ENCODE results near the gene CWF19L2. TPM values are rescaled to one million over a fixed set of nuclear protein-coding genes. Genes with fewer than 3 reads are reported as not detected.
"Not testable (repeated sequence)": the region's sequence is repeated elsewhere in the genome, so short reads cannot be mapped to it uniquely, and the experiment has no call there.

Gene CWF19L2
- total and polyA plus RNA-seq, 10 donors, result 7.4 to 35.7 (median 25.7) TPM

DNA sequence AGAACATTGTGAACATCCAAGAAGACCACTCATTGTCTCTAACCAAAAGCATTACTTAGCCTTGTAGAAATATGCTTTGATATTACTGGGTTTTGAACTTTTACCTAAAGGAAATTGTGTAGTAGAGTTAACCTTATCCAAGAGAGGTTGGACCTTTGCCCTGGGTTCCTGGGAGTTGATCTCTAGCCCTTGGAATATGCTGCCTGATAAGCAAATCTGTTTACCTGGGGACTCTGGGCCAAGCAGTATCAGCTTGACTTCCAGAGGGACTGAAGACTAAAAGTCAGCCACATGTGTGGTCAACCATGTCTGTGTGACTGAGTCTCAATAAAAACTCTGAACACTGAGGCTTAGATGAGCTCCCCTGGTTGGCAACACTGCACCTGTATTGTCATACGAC is 44.1 kb upstream of the CWF19L2 start:
- Histone ChIP-seq H3K9me3 (peaks cover 0 to 18% (median 15%) of the 10 kb centered on the region in 8 donors), H3K27ac (no peak overlapping the region), H3K4me1 (no peaks in the 10 kb centered on the region), H3K4me3 (no peak overlapping the region), H3K27me3 (replicated peaks in 1 of 7) (no peaks in the 10 kb centered on the region), H3K36me3 (peaks cover 0 to 56% (median 34%) of the 10 kb centered on the region in 6 donors)
- 82 to 100% (median 96%) methylated on average over 1 of the region's 1 CpG for WGBS, 5 donors
- no peak for TF ChIP-seq POLR2A (IDR thresholded peaks at IDR 0.05)
- TF ChIP-seq, protein P1, sequence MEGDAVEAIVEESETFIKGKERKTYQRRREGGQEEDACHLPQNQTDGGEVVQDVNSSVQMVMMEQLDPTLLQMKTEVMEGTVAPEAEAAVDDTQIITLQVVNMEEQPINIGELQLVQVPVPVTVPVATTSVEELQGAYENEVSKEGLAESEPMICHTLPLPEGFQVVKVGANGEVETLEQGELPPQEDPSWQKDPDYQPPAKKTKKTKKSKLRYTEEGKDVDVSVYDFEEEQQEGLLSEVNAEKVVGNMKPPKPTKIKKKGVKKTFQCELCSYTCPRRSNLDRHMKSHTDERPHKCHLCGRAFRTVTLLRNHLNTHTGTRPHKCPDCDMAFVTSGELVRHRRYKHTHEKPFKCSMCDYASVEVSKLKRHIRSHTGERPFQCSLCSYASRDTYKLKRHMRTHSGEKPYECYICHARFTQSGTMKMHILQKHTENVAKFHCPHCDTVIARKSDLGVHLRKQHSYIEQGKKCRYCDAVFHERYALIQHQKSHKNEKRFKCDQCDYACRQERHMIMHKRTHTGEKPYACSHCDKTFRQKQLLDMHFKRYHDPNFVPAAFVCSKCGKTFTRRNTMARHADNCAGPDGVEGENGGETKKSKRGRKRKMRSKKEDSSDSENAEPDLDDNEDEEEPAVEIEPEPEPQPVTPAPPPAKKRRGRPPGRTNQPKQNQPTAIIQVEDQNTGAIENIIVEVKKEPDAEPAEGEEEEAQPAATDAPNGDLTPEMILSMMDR (IDR thresholded peaks at IDR 0.05 in 8 of 11, conservative IDR thresholded peaks at IDR 0.05 in 3 of 11), result no peak
- TF ChIP-seq POLR2AphosphoS5 (IDR thresholded peaks at IDR 0.05), result no peak
- no peak for DNase-seq
- intact Hi-C loops (cut with DNase I; ENCODE audit: low total_unique reads), result no loop called here

DNA sequence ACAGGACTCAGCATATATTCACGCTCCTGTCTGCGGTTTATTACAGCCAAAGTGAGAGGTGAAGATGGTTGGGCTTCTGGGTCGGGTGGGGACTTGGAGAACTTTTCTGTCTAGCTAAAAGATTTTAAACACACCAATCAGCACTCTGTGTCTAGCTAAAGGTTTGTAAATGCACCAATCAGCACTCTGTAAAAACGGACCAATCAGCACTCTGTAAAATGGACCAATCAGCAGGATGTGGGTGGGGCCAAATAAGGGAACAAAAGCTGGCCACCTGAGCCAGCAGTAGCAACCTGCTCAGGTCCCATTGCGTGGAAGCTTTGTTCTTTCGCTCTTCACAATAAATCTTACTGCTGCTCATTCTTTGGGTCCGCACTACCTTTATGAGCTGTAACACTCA is 39.7 kb upstream of the CWF19L2 start:
- H3K4me1 ChIP-seq; intact Hi-C loops (cut with DNase I; ENCODE audit: low total_unique reads): not testable (repeated sequence)
- 92 to 97% (median 96%) methylated on average over 7 of the region's 7 CpGs for WGBS, 5 donors

DNA sequence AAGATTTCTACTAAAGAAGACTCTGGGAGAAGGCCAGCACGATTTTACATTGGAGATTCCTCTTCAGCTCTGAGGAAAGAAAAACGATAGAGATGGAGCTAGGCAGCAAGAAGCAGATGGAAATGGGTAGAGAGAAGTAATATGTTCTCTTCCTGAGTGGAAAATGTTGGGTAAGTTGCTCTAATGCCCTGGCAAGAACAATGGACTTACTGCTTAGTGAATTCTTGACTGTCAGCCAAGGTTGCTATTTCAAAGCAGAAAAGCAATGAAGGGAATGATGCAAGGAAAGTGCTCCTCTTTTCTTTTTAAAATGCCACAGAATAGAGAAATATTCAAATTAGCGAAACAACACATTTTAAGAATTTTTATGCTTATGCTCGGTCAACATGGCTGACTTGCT is 38.4 kb upstream of the CWF19L2 start:
- H3K27ac ChIP-seq, result no peak overlapping the region
- H3K9me3 ChIP-seq, result no peaks in the 10 kb centered on the region
- no peaks in the 10 kb centered on the region for H3K27me3 ChIP-seq (replicated peaks in 1 of 7)
- no peaks in the 10 kb centered on the region for H3K4me1 ChIP-seq
- H3K4me3 ChIP-seq, result no peak overlapping the region
- peaks cover 0 to 4% (median 0%) of the 10 kb centered on the region in 6 donors for H3K36me3 ChIP-seq
- DNase-seq, result no peak
- intact Hi-C loops (cut with DNase I; ENCODE audit: low total_unique reads), result no loop called here
- WGBS, 5 donors, result 77 to 84% (median 81%) methylated on average over 4 of the region's 4 CpGs
- TF ChIP-seq, protein P1 (IDR thresholded peaks at IDR 0.05 in 8 of 11, conservative IDR thresholded peaks at IDR 0.05 in 3 of 11), result no peak
- no peak for TF ChIP-seq POLR2A (IDR thresholded peaks at IDR 0.05)
- no peak for TF ChIP-seq POLR2AphosphoS5 (IDR thresholded peaks at IDR 0.05)

More for the DNA sequence above, 39.7 kb upstream of the CWF19L2 start:
- DNase-seq; H3K27ac ChIP-seq; H3K4me3 ChIP-seq; H3K27me3 ChIP-seq (replicated peaks in 1 of 7); H3K9me3 ChIP-seq: not testable (repeated sequence)
- peaks cover 0 to 17% (median 9%) of the 10 kb centered on the region in 6 donors for H3K36me3 ChIP-seq

DNA sequence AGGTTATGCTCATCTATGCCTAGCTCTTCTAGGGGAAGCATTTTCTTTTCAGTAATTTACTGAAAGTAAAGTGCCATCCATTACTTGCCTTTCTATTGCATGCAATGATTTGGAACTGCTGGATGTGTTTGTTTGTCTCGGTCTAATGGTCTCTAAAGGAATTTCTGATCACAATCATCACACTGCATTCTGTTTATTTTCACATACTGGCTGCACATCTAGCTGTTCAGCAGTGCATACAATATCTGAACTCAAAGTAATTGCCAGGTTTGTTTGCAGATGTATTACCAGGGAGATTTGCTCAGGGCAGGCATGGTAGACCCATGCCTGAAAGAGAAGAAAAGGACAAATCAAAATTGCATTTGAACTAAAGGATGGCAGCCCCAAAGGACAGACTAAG is 36.4 kb upstream of the CWF19L2 start:
- Histone ChIP-seq H3K4me3 (no peak overlapping the region), H3K27me3 (replicated peaks in 1 of 7) (no peaks in the 10 kb centered on the region), H3K4me1 (no peaks in the 10 kb centered on the region), H3K27ac (no peak overlapping the region), H3K9me3 (no peaks in the 10 kb centered on the region), H3K36me3 (no peaks in the 10 kb centered on the region)
- no peak for DNase-seq
- no peak for TF ChIP-seq POLR2AphosphoS5 (IDR thresholded peaks at IDR 0.05)
- TF ChIP-seq POLR2A (IDR thresholded peaks at IDR 0.05), result no peak
- TF ChIP-seq, protein P1 (IDR thresholded peaks at IDR 0.05 in 8 of 11, conservative IDR thresholded peaks at IDR 0.05 in 3 of 11), result no peak
- WGBS, 5 donors, result 60 to 96% (median 79%) methylated on average over 1 of the region's 1 CpG
- intact Hi-C loops (cut with DNase I; ENCODE audit: low total_unique reads), result no loop called here

DNA sequence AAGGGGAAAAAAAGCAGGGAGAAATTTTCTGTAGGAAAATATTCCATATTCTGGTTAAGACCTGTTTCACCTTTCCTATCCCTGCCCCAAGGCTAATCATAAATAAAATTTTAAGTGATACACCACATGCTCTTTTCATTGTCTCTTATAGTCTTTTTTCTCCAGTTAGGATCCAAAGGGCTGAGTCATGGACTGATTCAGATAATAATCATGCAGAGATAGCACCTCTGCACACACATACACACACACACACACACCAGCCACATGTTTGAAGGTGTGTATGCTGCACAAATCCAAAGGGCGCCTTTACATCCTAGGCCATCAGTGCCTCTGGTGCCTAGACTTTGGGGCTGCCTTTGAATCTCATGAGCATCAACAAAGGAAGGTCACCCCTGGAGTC is 35.5 kb upstream of the CWF19L2 start:
- no peaks in the 10 kb centered on the region for H3K9me3 ChIP-seq
- no peak overlapping the region for H3K27ac ChIP-seq
- no peaks in the 10 kb centered on the region for H3K27me3 ChIP-seq (replicated peaks in 1 of 7)
- WGBS, 5 donors, result 90 to 97% (median 91%) methylated on average over 1 of the region's 1 CpG
- H3K4me1 ChIP-seq, result no peaks in the 10 kb centered on the region
- intact Hi-C loops (cut with DNase I; ENCODE audit: low total_unique reads), result no loop called here
- H3K36me3 ChIP-seq, result no peaks in the 10 kb centered on the region
- H3K4me3 ChIP-seq, result no peak overlapping the region
- DNase-seq, result no peak
- TF ChIP-seq POLR2A (IDR thresholded peaks at IDR 0.05) (no peak), POLR2AphosphoS5 (IDR thresholded peaks at IDR 0.05) (no peak)
- TF ChIP-seq, protein P1 (IDR thresholded peaks at IDR 0.05 in 8 of 11, conservative IDR thresholded peaks at IDR 0.05 in 3 of 11), result no peak

All from spleen (tissue), 11 donors.